Measurements from ENCODE around the gene MKRN2.

DNA sequence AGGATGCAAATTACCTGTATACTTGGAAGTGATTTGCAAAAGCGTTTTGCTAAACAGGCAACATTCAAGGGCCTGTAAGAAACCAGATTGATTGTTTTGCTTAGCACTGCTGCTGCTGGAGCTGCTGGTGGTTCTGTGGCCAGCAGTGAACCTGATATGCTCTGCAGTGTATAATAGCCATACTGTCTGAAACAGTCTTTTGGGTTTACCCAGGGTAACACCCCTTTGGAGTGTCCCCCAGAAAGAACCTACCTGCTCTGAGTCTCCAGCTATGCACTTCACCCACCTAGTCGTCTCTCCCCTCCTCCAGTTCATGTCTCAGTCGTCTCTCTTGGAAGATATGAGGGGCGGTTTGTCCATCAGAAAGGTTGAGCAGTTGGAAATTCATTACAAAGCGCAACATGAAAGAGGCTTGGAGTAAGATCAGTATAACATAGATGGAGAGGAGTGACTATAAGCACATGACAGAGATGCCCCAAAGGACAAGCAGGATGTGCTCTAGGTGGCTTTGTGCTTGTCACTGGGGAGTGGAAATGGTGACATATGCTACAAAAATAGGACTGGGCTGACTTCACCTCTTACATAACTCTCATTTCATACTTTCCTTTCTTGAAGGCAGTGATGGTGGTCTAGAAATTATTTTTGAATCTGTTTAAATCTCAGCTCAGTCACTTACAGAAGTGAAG lies 3.8 kb downstream of the MKRN2 start:
- TF ChIP-seq POLR2A (IDR thresholded peaks at IDR 0.05; ENCODE audit: low read depth, low read length) (peak; percentile 46; the same call in 1 of the 2 replicates), POLR2AphosphoS5 (IDR thresholded peaks at IDR 0.05; ENCODE audit: low read depth, low read length) (peak; percentile 45; the same call in 1 of the 2 replicates), PAX5 (IDR thresholded peaks at IDR 0.05; ENCODE audit: insufficient read depth, low read length, severe bottlenecking) (no peak), POU2F2 (IDR thresholded peaks at IDR 0.05; ENCODE audit: low read depth, low read length) (no peak), SPI1 (IDR thresholded peaks at IDR 0.05; ENCODE audit: low read depth, low read length) (no peak)

All from GM12891 (cell line).